Dendritic cell treated with granulocyte-macrophage colony-stimulating factor and Interleukin-4, amounts not matched to agents 40 ng/mL and 50 ng/mL, for 4 days (primary cell): ENCODE results near the gene CD151.

Experiments used
- H3K27ac Mint-ChIP-seq: one replicate; pipeline ENCODE4 v1.8.0; 2022; ENCODE audit warnings: mild to moderate bottlenecking, mixed read lengths
- H3K27me3 Mint-ChIP-seq: one replicate; pipeline ENCODE4 v1.8.0; 2022; ENCODE audit warnings: mild to moderate bottlenecking, mixed read lengths
- H3K36me3 Mint-ChIP-seq: one replicate; pipeline ENCODE4 v1.8.0; 2022; ENCODE audit warnings: low read depth, mixed read lengths
- H3K4me1 Mint-ChIP-seq: one replicate; pipeline ENCODE4 v1.8.0; 2022; ENCODE audit warnings: low read depth, mixed read lengths
- H3K4me3 Mint-ChIP-seq: one replicate; pipeline ENCODE4 v1.8.0; 2022; ENCODE audit warnings: mild to moderate bottlenecking, moderate library complexity, mixed read lengths
- H3K9me3 Mint-ChIP-seq: one replicate; pipeline ENCODE4 v1.8.0; 2022; ENCODE audit warnings: mixed read lengths
- intact Hi-C: fragments of 100-400 bp; cut with micrococcal nuclease; formaldehyde crosslinking; loops from one replicate; pipeline ENCODE4 v1.15.0; 2022

The CD151 gene

GRCh38 chr11:825366-826226 lies 7.2 kb upstream of the CD151 start:
- H3K4me1 Mint-ChIP-seq, result peaks cover 57% of the 10 kb centered on the region
- H3K27ac Mint-ChIP-seq, result no peak overlapping the region
- H3K27me3 Mint-ChIP-seq, result peaks cover 45% of the 10 kb centered on the region
- intact Hi-C loops, result no loop called here
- H3K9me3 Mint-ChIP-seq, result no peaks in the 10 kb centered on the region
- no peak overlapping the region for H3K4me3 Mint-ChIP-seq
- H3K36me3 Mint-ChIP-seq, result peaks cover 46% of the 10 kb centered on the region

DNA sequence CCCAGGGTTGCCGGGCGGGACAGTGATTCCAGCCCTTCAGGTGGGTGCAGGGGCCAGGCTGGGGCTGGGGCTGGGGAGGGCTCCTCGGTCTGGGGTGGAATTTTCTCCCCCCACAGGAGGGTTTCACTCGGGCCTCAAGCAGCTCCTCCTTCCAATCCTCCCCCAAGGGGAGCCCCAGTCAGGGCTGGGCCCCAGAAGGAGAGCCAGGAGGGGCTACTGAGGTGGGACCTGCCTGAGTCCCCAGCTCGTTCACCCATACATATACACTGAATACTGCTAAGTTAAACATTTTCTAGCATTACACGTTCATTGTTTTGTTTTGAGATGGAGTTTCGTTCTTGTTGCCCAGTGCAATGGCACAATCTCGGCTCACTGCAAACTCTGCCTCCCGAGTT lies 6.5 kb upstream of the CD151 start:
- H3K9me3 Mint-ChIP-seq, result no peaks in the 10 kb centered on the region
- intact Hi-C loops, result no loop called here
- H3K4me1 Mint-ChIP-seq, result peaks cover 57% of the 10 kb centered on the region
- H3K4me3 Mint-ChIP-seq, result no peak overlapping the region
- H3K27ac Mint-ChIP-seq, result no peak overlapping the region
- H3K36me3 Mint-ChIP-seq, result peaks cover 40% of the 10 kb centered on the region
- peaks cover 50% of the 10 kb centered on the region for H3K27me3 Mint-ChIP-seq

GRCh38 chr11:826836-827145 lies 6.0 kb upstream of the CD151 start:
- Mint-ChIP-seq H3K27ac (no peak overlapping the region), H3K36me3 (peaks cover 39% of the 10 kb centered on the region), H3K27me3 (peaks cover 56% of the 10 kb centered on the region), H3K4me3 (peak overlapping the region; percentile 39), H3K4me1 (peaks cover 57% of the 10 kb centered on the region), H3K9me3 (no peaks in the 10 kb centered on the region)
- intact Hi-C loops, result no loop called here

- Mint-ChIP-seq H3K9me3 (no peaks in the 10 kb centered on the region), H3K27me3 (peaks cover 61% of the 10 kb centered on the region), H3K4me1 (peaks cover 57% of the 10 kb centered on the region), H3K27ac (peak overlapping the region; percentile 42), H3K4me3 (peak overlapping the region; percentile 64), H3K36me3 (peaks cover 34% of the 10 kb centered on the region)
- intact Hi-C loops, result no loop called here
Observed at GRCh38 chr11:827146-827896, 5.4 kb upstream of the CD151 start.

DNA sequence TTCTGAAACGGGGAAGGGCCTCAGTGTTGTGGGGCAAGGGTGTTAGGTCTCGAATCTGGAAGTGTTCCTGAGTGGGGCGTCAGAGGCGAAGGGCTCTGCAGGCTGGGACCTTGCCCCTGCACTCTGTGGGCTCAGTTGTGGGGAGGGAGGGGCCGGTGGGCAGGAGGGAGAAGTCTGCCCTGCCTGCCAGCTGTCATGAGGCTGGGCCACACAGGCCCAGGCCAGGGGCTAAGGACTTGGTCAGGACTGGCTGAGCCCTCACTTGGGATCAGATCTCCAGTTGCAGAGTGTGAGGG lies 4.9 kb upstream of the CD151 start, which contains the start of gene CRACR2B:
CRACR2B (plus strand) TSS at position 23 of the 296 bp plus-strand sequence. CDS start 689 bp downstream, outside the sequence.
- Mint-ChIP-seq H3K4me1 (peaks cover 55% of the 10 kb centered on the region), H3K36me3 (peaks cover 28% of the 10 kb centered on the region), H3K27me3 (peaks cover 63% of the 10 kb centered on the region), H3K4me3 (peak within 1 kb of the TSS; percentile 74), H3K9me3 (no peaks in the 10 kb centered on the region), H3K27ac (peak within 1 kb of the TSS; percentile 42)
- intact Hi-C loops, result no loop called here

- no peaks in the 10 kb centered on the region for H3K9me3 Mint-ChIP-seq
Observed at GRCh38 chr11:828506-829175, 4.1 kb upstream of the CD151 start.

GRCh38 chr11:829176-829846 lies 3.4 kb upstream of the CD151 start:
- intact Hi-C loops, result no loop called here
- Mint-ChIP-seq H3K4me1 (peaks cover 63% of the 10 kb centered on the region), H3K27me3 (peaks cover 66% of the 10 kb centered on the region), H3K27ac (peak overlapping the region; percentile 42), H3K36me3 (peaks cover 14% of the 10 kb centered on the region), H3K4me3 (peak overlapping the region; percentile 74), H3K9me3 (no peaks in the 10 kb centered on the region)

More at GRCh38 chr11:828506-829175, 4.1 kb upstream of the CD151 start:
- intact Hi-C loops, result no loop called here
- Mint-ChIP-seq H3K27me3 (peaks cover 63% of the 10 kb centered on the region), H3K4me1 (peaks cover 56% of the 10 kb centered on the region), H3K4me3 (peak overlapping the region; percentile 74), H3K36me3 (peaks cover 20% of the 10 kb centered on the region), H3K27ac (peak overlapping the region; percentile 42)

DNA sequence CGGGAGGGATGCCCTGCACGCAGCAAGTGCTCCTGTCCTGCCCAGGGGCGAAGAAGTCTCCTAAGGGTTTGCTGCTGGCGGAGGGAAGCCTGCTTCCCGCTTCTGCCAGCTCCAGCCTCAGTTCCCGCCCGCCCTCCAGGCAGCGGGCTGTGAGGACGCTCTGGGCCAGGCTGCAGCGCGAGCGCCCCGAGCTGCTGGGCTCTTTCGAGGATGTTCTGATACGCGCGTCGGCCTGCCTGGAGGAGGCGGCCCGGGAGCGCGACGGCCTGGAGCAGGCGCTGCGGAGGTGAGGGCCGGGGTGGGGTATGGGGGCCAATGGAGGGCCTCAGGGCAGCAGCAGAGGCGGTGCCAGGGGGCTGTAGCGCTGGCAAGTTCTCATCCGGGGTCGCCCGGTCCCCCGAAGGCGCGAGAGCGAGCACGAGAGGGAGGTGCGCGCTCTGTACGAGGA lies 2.9 kb upstream of the CD151 start:
- H3K27ac Mint-ChIP-seq, result no peak overlapping the region
- intact Hi-C loops, result no loop called here
- H3K36me3 Mint-ChIP-seq, result peaks cover 8% of the 10 kb centered on the region
- H3K4me1 Mint-ChIP-seq, result peaks cover 68% of the 10 kb centered on the region
- peaks cover 66% of the 10 kb centered on the region for H3K27me3 Mint-ChIP-seq
- H3K4me3 Mint-ChIP-seq, result peak overlapping the region; percentile 74
- no peaks in the 10 kb centered on the region for H3K9me3 Mint-ChIP-seq

DNA sequence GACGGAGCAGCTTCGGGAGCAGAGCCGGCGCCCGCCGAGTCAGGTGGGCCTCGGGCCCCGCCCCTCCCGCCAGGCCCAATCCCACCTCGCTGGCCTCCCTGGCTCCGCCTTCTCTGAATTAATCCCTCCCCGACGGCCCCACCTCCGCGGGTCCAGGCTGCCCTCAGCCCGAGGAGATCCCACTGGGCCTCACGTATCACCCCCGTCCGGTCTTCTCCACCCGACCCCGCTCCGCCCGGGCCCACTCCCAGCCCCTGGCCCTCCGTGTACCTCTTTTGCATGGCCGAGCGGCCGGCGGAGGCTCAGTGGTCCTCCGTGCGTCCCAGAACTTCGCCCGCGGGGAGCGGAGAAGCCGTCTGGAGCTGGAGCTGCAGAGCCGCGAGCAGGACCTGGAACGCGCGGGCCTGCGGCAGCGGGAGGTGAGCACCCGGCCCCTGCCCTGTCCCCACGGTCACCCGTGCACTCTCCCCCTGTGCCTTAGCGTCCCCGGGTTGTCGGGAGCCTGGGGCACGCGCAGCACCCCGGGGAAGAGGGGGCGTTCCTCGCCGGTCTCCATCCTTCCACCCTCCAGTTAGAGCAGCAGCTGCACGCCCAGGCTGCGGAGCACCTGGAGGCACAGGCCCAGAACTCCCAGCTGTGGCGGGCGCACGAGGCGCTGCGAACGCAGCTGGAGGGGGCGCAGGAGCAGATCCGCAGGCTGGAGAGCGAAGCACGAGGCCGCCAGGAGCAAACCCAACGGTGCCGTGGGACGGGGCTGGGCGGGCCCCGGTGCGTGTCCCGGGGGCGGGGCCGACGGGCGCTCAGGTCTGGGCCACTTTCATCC lies 2.2 kb upstream of the CD151 start:
- peaks cover 74% of the 10 kb centered on the region for H3K4me1 Mint-ChIP-seq
- H3K9me3 Mint-ChIP-seq, result no peaks in the 10 kb centered on the region
- H3K27me3 Mint-ChIP-seq, result peaks cover 60% of the 10 kb centered on the region
- peak overlapping the region; percentile 74 for H3K4me3 Mint-ChIP-seq
- no peak overlapping the region for H3K27ac Mint-ChIP-seq
- H3K36me3 Mint-ChIP-seq, result peaks cover 2% of the 10 kb centered on the region
- intact Hi-C loops, result no loop called here

- no peak overlapping the region for H3K4me3 Mint-ChIP-seq
- H3K27me3 Mint-ChIP-seq, result peaks cover 58% of the 10 kb centered on the region
- H3K27ac Mint-ChIP-seq, result no peak overlapping the region
Observed at GRCh38 chr11:831118-831864, 1.5 kb upstream of the CD151 start.

DNA sequence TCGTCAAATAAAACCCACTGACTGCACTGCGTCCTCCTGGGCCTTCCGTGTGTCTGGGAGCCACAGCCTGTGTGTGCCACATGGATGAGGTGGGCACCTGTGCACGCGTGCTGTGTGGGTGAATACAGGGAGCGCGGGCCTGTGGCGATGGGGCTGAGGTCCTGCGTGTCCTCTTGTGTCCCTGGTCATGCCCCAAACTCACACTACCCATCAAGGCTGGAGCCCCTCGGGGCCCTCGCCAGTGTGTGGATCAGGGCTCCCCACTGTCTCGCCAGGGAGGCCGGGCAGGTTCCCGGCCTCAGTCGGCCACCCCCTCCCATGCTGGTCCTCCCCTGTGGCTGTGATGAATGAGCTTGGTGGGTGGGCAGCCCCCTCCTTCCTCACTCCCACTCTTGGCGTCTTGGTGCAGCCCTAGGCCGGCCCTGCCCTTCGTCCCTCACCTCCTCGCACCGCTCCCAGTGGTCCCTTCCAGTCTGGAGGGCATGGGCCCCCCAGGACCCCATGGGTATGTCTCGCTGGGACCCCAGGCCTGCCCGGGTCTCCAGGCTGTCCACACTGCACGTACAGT lies 707 bp upstream of the CD151 start:
- intact Hi-C loops, result no loop called here
- Mint-ChIP-seq H3K27me3 (peaks cover 55% of the 10 kb centered on the region), H3K4me3 (peak overlapping the region; percentile 58), H3K36me3 (peaks cover 15% of the 10 kb centered on the region), H3K9me3 (no peaks in the 10 kb centered on the region), H3K4me1 (peaks cover 89% of the 10 kb centered on the region), H3K27ac (no peak overlapping the region)

More at GRCh38 chr11:831118-831864, 1.5 kb upstream of the CD151 start:
- Mint-ChIP-seq H3K9me3 (no peaks in the 10 kb centered on the region), H3K36me3 (peaks cover 8% of the 10 kb centered on the region), H3K4me1 (peaks cover 81% of the 10 kb centered on the region)
- intact Hi-C loops, result no loop called here

GRCh38 chr11:833114-833791 lies 501 bp downstream of the CD151 start:
- H3K9me3 Mint-ChIP-seq, result no peaks in the 10 kb centered on the region
- H3K4me1 Mint-ChIP-seq, result peaks cover 90% of the 10 kb centered on the region
- peak overlapping the region; percentile 58 for H3K27ac Mint-ChIP-seq

More at GRCh38 chr11:833114-833791, 501 bp downstream of the CD151 start:
- Mint-ChIP-seq H3K27me3 (peaks cover 45% of the 10 kb centered on the region), H3K36me3 (peaks cover 27% of the 10 kb centered on the region), H3K4me3 (peak overlapping the region; percentile 71)
- intact Hi-C loops, result no loop called here
